MCF 10A (cell line): ENCODE results near the gene PRG3. TPM values are rescaled to one million over a fixed set of nuclear protein-coding genes. Genes with fewer than 3 reads are reported as not detected.

Experiments used
- BruUV-seq: library from RNA; stranded (reverse); fragments of 400-500 nt; replicated peaks from 2 replicates; lab custom pipeline; 2021; lab: Mats Ljungman, UMichigan
- CTCF ChIA-PET: fragments of 300-600 bp; sonication (Branson Sonifier 250); formaldehyde crosslinking; extraction: SDS; loops from one replicate; lab custom pipeline; 2021; ENCODE audit warnings: antibody characterized with exemption, inconsistent platforms; lab: Yijun Ruan, JAX
- POLR2A ChIA-PET: fragments of 300-600, 350-650 bp; sonication (Branson Sonifier 250); formaldehyde crosslinking; extraction: SDS; loops from one replicate; lab custom pipeline; 2020; ENCODE audit warnings: antibody characterized with exemption, inconsistent platforms; lab: Yijun Ruan, JAX
- DNase-seq: peaks from one replicate; pipeline ENCODE4 v3.0.0-alpha.2; 2018; ENCODE audit not compliant: unreplicated experiment
- H3K27ac Mint-ChIP-seq: one replicate; pipeline ENCODE4 v1.8.0; 2022; ENCODE audit warnings: mild to moderate bottlenecking, low read depth, mixed read lengths; ENCODE audit not compliant: unreplicated experiment
- H3K27me3 Mint-ChIP-seq: one replicate; pipeline ENCODE4 v1.8.0; 2022; ENCODE audit warnings: mixed read lengths; ENCODE audit not compliant: insufficient read depth, unreplicated experiment
- H3K36me3 Mint-ChIP-seq: one replicate; pipeline ENCODE4 v1.8.0; 2022; ENCODE audit warnings: mild to moderate bottlenecking, moderate library complexity, mixed read lengths; ENCODE audit not compliant: insufficient read depth, unreplicated experiment
- H3K4me1 Mint-ChIP-seq: one replicate; pipeline ENCODE4 v1.8.0; 2022; ENCODE audit warnings: mixed read lengths; ENCODE audit not compliant: insufficient read depth, unreplicated experiment
- H3K4me3 Mint-ChIP-seq: one replicate; pipeline ENCODE4 v1.8.0; 2022; ENCODE audit warnings: mild to moderate bottlenecking, moderate library complexity, mixed read lengths; ENCODE audit not compliant: unreplicated experiment
- H3K9me3 Mint-ChIP-seq: one replicate; pipeline ENCODE4 v1.8.0; 2022; ENCODE audit warnings: mixed read lengths; ENCODE audit not compliant: unreplicated experiment
- CTCF ChIP-seq: fragments of 200-600 bp; IDR thresholded peaks from one replicate; pipeline ENCODE4 v1.8.0; 2022; ENCODE audit warnings: antibody characterized with exemption, mild to moderate bottlenecking; ENCODE audit not compliant: unreplicated experiment
- intact Hi-C: fragments of 100-400 bp; cut with micrococcal nuclease; formaldehyde crosslinking; loops from 2 replicates; pipeline ENCODE4 v1.14.1; 2022
- total RNA-seq: library from RNA; stranded (reverse); gene quantifications from 2 replicates; pipeline ENCODE4 v1.2.3, GENCODE V29; 2022

Gene PRG3
- total RNA-seq, 1 experiment from 2014 or later = not detected

GRCh38 chr11:57354699-57355098 lies 26.3 kb downstream of the PRG3 start:
- no peaks in the 10 kb centered on the region for H3K4me1 Mint-ChIP-seq
- ChIA-PET POLR2A (no interaction called here), CTCF (interaction anchor here (1.2 to 9.3 kb wide), 2 partner anchors 7 to 287 kb away, joined by 5 to 84 read pairs; no protein-coding TSS in a partner anchor)
- DNase-seq = no peak
- TF ChIP-seq CTCF = no peak
- no TSS peak for BruUV-seq
- no peak overlapping the region for H3K27ac Mint-ChIP-seq
- H3K9me3 Mint-ChIP-seq = no peaks in the 10 kb centered on the region
- no peak overlapping the region for H3K4me3 Mint-ChIP-seq
- no peaks in the 10 kb centered on the region for H3K27me3 Mint-ChIP-seq
- intact Hi-C loops = no loop called here
- H3K36me3 Mint-ChIP-seq = no peaks in the 10 kb centered on the region

GRCh38 chr11:57353852-57354251 lies 27.1 kb downstream of the PRG3 start:
- Mint-ChIP-seq H3K4me3 (no peak overlapping the region), H3K4me1 (no peaks in the 10 kb centered on the region), H3K27me3 (no peaks in the 10 kb centered on the region), H3K36me3 (no peaks in the 10 kb centered on the region), H3K9me3 (no peaks in the 10 kb centered on the region), H3K27ac (no peak overlapping the region)
- intact Hi-C loops = no loop called here
- no peak for DNase-seq
- no peak for TF ChIP-seq CTCF
- CTCF ChIA-PET = interaction anchor here (0.6 to 2.6 kb wide), 4 partner anchors 10 to 1040 kb away, joined by 3 to 29 read pairs (median 4); no protein-coding TSS in a partner anchor
- no TSS peak for BruUV-seq
- POLR2A ChIA-PET = no interaction called here

- POLR2A ChIA-PET = no interaction called here
- Mint-ChIP-seq H3K4me1 (no peaks in the 10 kb centered on the region), H3K36me3 (no peaks in the 10 kb centered on the region), H3K4me3 (no peak overlapping the region), H3K27ac (no peak overlapping the region), H3K9me3 (no peaks in the 10 kb centered on the region), H3K27me3 (no peaks in the 10 kb centered on the region)
- DNase-seq = no peak
- intact Hi-C loops = no loop called here
- no TSS peak for BruUV-seq
- no peak for TF ChIP-seq CTCF
- CTCF ChIA-PET = interaction anchor here (0.6 to 2.6 kb wide), 9 partner anchors 10 to 1040 kb away, joined by 3 to 29 read pairs (median 4); no protein-coding TSS in a partner anchor
These were observed 27.5 kb downstream of the PRG3 start for GRCh38 chr11:57353446-57353845.

- CTCF ChIA-PET = interaction anchor here (0.6 to 2.6 kb wide), 9 partner anchors 15 to 309 kb away, joined by 3 to 29 read pairs (median 4); no protein-coding TSS in a partner anchor
These were observed 27.9 kb downstream of the PRG3 start for GRCh38 chr11:57353036-57353435.

More at GRCh38 chr11:57353036-57353435, 27.9 kb downstream of the PRG3 start:
- Mint-ChIP-seq H3K27me3 (no peaks in the 10 kb centered on the region), H3K4me1 (no peaks in the 10 kb centered on the region), H3K4me3 (no peak overlapping the region), H3K36me3 (no peaks in the 10 kb centered on the region), H3K9me3 (no peaks in the 10 kb centered on the region), H3K27ac (no peak overlapping the region)
- no peak for DNase-seq
- POLR2A ChIA-PET = no interaction called here
- no TSS peak for BruUV-seq
- intact Hi-C loops = no loop called here
- TF ChIP-seq CTCF = no peak
